ENCODE results near the gene OR5AL1.
"Not testable (repeated sequence)": the region's sequence is repeated elsewhere in the genome, so short reads cannot be mapped to it uniquely, and the experiment has no call there.

OR5AL1 gene

DNA sequence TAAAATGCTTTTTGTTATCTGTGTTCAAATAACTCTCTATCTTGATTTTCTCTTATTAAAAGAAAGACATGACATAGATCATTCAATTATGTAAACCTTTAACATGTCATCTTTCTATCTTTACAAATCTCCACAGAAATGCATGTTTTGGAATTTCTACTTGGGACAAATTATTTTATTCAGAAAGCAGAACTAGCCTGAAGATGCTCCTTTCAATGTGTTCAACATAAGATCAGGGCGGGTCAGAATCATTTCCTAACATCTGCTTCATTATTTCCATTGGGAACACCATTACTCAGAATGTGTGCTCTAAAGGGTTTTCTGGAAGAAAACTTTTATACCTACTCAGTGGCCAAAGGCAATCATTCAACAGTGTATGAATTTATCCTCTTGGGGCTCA lies at the start of gene OR5AL1:
Gene OR5AL1 (plus strand): TSS at position 301 of the 400 bp plus-strand sequence.
- no peak for DNase-seq

DNA sequence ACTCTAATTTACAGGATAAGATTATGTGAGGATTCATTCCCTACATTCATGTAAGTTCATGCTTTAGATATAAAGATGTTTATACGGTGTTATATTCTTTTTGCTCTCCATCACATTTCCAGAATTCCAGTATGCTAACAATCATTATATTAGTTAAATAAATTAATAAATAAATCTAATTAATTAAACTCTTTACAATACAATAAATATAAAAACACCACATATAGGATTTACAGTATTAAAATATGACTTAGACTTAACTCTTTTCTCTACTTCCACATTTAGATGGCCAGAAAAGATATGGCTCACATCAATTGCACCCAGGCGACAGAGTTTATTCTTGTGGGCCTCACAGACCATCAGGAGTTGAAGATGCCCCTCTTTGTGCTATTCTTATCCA lies 37.2 kb upstream of the OR5AL1 start, which contains the start of gene OR8U1:
Gene OR8U1 (plus strand): TSS at position 301 of the 400 bp plus-strand sequence. CDS start 0 bp downstream, at position 301.
- no peak for DNase-seq

GRCh38 chr11:56380120-56380519 lies 32.4 kb upstream of the OR5AL1 start:
- no peak for DNase-seq

DNA sequence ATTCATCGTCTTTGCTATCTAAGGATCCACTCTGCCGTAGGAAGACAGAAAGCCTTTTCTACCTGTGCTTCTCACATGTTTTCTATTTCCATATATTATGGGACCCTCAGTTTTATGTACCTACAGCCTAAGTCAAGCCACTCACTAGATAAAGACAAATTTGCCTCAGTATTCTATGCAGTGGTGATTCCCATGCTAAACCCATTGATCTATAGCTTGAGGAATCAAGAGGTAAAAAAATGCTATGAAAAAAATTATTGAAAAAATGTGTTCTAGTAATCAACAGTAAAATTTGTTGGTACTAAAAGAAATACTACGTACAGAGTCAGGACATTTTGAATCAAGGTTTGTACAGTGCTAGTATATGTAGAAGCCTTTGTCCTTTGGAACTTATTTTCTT lies 18.1 kb upstream of the OR5AL1 start:
- DNase-seq = no peak

DNA sequence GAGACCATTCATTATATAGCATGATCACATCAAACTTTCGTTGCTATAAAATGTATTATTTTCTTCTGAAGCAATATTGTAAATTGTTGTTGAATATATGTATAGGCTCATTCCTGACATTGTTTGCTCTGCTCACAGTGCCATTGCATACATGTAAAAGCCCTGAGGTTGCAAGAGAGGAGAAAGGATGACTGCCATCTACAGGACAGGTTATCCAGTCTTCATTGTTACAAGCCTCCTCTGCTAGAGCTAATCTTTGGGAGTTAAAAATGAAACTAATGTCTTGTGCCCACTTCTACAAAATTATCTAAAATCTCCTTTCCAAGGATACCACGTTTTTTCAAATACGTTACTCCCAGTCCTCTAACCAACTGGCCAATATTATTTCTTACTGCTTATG lies 16.4 kb upstream of the OR5AL1 start:
- no peak for DNase-seq

DNA sequence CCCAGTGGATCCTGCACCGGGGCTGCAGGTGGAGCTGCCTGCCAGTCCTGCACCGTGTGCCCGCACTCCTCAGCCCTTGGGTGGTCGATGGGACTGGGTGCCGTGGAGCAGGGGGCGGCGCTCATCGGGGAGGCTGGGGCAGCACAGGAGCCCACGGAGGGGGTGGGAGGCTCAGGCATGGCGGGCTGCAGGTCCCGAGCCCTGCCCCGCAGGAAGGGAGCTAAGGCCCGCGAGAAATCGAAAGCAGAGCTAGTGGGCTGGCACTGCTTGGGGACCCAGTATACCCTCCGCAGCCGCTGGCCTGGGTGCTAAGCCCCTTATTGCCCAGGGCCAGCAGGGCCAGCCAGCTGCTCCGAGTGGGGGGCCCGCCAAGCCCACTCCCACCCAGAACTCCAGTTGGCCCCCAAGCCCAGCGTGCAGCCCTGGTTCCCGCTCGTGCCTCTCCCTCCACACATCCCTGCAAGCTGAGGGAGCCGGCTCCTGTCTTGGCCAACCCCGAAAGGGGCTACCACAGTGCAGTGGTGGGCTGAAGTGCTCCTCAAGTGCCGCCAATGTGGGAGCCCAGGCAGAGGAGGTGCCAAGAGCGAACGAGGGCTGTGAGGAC lies 10.5 kb upstream of the OR5AL1 start:
- DNase-seq = not testable (repeated sequence)

- no peak for DNase-seq
Observed at GRCh38 chr11:56404393-56404792, 8.1 kb upstream of the OR5AL1 start.

GRCh38 chr11:56410801-56411200 lies 1.7 kb upstream of the OR5AL1 start:
- DNase-seq = no peak

GRCh38 chr11:56453521-56453920 lies 41.0 kb downstream of the OR5AL1 start:
- DNase-seq = no peak

- DNase-seq = no peak
Observed at GRCh38 chr11:56457076-56457475, 44.6 kb downstream of the OR5AL1 start.
